Measurements from ENCODE around the gene CEP97.

GRCh38 chr3:101720851-101721840 is 3.3 kb upstream of the CEP97 start:
- TF ChIP-seq ZNF776 (tag by site-specific recombination; IDR thresholded peaks at IDR 0.05; ENCODE audit: borderline replicate concordance): no peak
- no peak for TF ChIP-seq CTCF (tag by site-specific recombination; IDR thresholded peaks at IDR 0.05)
- no peak for TF ChIP-seq ZNF555 (tag by site-specific recombination; conservative IDR thresholded peaks at IDR 0.05)
- no peak for TF ChIP-seq ZNF624 (tag by site-specific recombination; IDR thresholded peaks at IDR 0.05)

Measured in HEK293 (cell line).